NCI-H1092 treated with DMSO at 0.1 percent for 48 hours (cell line): ENCODE results near the gene RNF32.
A peak's percentile ranks its signal among the peaks of the same experiment; 100 is the strongest.
"Not testable (repeated sequence)": the region's sequence is repeated elsewhere in the genome, so short reads cannot be mapped to it uniquely, and the experiment has no call there.

Experiments
- DNase-seq: peaks from one replicate; lab custom pipeline; 2025; lab: John Stamatoyannopoulos, UW

Gene RNF32

GRCh38 chr7:156614434-156615264 lies 25.9 kb upstream of the RNF32 start:
- no peak for DNase-seq

DNA sequence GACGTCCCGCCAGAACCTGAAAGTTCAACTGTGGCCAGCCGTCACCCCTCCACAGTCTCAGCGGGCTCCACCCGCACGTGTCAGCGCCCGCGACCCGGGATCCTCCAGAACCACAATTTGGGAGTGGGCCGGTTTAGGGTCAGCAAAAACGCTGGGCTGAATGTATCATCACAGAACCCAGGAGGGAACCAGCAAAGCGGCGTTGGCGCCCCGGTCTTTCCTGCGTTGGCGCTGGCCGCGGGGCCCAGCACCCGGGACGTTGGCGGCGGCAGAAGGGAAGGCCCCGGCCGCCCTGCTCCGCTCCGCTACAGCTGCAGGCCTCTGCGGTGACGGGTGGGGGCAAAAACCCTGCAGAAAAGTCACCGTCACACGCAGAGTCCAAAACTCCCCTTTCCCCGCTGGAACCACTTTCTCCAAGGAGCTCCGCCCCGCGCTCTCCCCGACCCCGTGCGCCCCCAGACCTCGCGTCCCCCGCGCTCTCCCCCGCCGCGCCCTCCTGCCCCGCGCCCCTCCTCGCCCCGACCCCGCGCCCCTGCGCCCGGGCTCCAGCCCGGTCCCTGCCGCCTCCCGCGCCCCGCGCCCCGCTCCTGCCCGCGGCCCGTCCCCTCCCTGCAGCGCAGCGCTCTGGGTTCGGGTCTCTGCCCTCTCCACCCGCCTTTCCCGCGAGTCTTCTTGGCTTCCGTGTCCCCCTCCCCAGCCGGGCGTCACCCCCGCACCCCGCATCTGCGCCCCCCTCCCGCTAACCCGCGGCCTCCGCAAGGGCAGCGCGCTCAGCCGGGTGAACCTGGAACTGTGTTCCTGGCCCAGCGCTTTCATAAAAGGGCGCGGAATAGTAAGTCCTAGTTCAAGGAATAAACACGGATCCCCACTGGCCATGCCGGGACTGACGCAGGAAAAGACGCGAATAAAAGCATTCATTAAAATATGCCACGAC lies 24.0 kb upstream of the RNF32 start:
- no peak for DNase-seq

DNA sequence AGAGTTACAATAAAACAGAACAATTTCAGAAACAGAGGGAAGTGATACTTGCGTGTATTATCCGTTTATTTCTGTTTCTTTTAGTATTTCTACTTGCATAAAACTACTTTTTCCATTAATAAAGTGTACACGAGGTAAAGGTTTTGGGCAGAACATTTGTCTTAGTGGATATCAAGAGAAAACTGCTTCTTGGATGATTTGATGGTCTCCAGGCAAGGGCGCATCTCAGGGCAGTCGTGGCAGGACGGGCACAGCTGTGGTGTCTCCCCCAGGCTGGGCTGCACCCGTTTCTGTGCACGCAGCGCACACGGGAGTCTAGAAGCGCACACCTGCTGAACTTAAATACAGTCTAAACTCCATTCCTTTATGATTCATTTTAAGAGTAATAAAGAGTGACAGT lies 23.4 kb upstream of the RNF32 start:
- DNase-seq: no peak

GRCh38 chr7:156618078-156618779 lies 22.3 kb upstream of the RNF32 start:
- no peak for DNase-seq

DNA sequence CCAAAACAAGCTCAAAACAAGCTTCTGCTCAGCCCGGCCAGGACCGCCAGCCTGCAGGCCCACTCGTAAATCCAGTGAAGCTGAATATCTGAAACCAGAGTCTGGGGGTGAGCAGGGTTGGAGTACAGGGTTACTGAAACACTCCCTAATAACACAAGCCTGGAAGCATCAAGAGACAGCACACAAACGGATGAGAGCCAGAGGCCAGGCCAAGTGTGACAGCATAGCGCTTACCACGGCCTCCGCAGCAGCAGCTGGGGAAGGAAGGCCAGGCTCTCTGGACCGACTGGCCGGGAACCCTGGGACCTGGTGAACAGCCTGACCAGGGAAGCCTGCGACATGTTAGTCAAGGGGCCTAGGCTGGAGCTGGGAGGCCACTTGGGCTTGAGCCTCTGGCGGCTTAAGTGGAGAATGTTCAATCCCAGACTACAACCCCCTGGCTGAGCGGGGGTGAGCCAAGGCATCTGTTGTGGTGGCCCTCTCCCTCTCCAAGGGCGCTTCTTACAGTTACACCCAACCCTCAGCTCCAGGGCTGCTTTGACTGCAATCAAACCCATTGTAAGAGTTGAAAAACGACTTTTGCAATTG lies 21.7 kb upstream of the RNF32 start:
- DNase-seq: no peak

DNA sequence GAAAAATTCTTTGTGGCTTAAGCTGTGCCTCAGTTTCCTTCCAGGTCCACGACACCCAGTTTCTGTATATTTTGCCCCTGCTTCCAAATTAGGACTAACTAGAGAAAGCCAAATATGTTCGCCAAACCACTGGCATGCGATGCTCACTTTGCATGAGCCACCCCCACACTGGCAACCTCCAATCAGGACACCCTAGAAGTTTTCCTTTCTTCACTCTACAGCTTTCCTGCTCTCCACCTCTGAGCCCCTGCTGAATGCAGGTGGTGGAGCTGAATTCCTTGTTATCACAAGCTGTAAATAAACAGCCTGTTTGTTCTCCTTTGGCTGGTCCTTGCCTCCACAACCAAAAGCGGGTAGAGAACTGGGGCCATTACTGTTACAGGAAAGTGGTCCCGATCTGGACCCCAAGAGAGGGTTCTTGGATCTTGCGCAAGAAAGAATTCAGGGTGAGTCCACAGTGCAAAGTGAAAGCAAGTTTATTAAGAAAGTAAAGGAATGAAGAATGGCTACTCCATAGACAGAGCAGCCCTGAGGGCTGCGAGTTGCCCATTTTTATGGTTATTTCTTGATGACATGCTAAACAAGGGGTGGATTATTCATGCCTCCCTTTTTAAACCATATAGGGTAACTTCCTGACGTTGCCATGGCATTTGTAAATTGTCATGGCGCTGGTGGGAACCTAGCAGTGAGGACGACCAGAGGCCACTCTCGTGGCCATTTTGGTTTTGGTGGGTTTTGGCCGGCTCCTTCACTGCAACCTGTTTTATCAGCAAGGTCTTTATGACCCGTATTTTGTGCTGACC lies 20.9 kb upstream of the RNF32 start:
- DNase-seq: not testable (repeated sequence)

DNA sequence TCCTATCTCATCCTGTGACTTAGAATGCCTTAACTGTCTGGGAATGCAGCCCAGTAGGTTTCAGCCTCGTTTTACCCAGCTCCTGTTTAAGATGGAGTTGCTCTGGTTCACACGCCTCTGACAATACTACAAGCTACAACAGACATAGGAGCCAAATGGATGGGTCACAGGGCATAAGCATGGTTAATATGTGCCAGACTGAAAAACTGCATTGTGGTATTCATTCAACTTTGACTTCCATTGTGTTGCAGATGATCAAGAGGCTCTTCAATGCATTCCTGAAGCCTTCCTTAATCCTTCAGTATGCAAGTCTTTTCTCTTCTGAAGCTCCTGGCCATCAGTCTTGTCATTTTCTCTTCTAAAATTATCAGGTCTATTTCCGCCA lies 20.3 kb upstream of the RNF32 start:
- no peak for DNase-seq

- no peak for DNase-seq
Measured at GRCh38 chr7:156621652-156622051, 18.9 kb upstream of the RNF32 start.

- no peak for DNase-seq
Measured at GRCh38 chr7:156625580-156625979, 15.0 kb upstream of the RNF32 start.

GRCh38 chr7:156626220-156626895 lies 14.2 kb upstream of the RNF32 start:
- DNase-seq: peak; percentile 22

- no peak for DNase-seq
Measured at GRCh38 chr7:156628562-156628961, 12.0 kb upstream of the RNF32 start.

DNA sequence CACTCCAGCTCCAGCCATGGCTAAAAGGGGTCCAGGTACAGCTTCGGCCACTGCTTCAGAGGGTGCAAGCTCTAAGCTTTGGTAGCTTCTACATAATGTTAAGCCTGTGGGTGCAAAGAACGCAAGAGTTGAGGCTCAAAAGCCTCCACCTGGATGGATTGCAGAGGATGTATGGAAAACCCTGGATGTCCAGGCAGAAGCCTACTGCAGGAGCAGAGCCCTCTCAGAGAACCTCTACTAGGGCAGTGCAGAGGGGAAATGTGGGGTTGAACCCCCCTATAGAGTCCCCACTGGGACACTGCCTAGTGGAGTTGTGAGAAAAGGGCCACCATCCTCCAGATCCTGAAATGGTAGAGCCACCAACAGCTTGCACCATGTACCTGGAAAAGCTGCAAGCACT lies 10.7 kb upstream of the RNF32 start:
- no peak for DNase-seq

- DNase-seq: no peak
Measured at GRCh38 chr7:156634117-156634516, 6.5 kb upstream of the RNF32 start.

DNA sequence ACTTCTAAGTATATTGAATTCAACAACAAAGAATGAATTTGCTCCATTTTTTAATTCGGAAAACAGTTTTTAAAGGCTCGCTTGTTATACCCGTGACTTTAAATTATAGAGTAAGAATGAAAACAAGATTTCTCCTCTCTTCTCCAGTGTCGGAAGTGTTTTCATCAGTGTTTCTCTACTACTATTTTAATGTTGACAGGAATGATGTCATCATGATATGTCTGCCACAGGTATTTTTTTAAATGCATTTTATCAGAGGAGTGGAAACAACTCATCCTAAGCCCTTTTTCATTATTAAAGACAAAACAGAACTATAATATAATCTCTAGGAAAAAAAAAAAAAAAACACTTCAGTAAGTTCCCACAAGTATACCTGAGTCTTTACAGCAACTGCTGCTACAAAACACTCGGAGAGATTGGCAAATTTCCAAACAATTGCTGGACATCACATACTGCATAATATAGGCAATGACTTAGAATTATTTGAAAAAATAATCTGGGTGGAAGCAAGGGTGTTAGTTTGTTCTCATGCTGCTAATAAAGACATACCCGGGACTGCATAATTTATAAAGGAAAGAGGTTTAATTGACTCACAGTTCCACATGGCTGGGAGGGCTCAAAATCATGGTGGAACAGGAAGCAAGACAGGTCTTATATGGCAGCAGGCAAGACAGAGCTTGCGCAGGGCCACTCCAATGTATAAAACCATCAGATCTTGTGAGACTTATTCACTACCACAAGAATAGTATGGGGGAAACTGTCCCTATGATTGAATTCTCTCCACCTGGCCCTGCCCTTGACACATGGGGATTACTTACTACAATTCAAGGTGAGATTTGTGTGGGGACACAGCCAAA lies 4.8 kb upstream of the RNF32 start:
- DNase-seq: no peak

DNA sequence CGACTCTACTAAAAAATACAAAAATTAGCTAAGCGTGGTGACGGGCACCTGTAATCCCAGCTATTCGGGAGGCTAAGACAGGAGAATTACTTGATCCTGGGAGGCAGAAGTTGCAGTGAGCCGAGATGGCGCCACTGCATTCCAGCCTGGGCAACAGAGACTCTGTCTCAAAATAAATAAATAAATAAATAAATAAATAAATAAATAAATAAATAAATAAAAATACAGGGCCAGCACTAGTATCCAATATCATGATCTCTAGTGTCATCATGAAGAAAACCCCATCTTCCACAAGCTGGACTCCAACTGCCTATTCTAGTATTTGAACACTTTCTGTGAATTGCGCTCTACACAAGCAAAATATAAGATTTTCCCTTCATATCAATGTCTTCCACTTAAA lies 3.5 kb upstream of the RNF32 start:
- DNase-seq: not testable (repeated sequence)

DNA sequence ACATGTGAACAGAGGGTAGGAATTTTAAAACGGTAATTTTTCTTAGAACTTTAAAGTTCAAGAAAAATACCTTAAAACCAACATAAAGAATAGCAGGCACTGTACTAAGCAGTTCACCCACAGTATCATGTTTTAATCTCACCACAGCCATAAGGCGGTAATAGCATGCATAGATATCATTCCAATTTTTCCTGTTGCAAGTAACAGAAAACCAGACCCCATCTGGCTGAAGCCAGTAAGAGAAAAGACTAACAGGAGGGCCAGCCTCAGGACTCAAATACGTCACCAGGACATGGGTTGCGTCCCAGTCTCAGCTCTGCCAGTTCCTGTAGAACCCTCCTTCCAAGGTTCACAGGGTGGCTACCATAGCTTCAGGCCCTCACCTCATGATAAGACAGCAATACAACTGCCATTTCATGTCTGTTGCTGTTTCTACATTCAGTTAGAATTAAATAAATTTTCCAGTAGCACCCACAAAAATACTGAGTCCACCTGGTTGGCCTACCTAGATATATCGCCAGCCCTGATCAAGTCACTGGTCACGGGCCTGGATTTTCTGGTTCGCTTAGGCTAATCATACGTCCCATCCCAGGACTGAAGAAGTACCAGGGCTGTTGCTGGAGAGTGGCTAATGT lies 2.0 kb upstream of the RNF32 start:
- no peak for DNase-seq

GRCh38 chr7:156639426-156640256 lies 933 bp upstream of the RNF32 start:
- no peak for DNase-seq

DNA sequence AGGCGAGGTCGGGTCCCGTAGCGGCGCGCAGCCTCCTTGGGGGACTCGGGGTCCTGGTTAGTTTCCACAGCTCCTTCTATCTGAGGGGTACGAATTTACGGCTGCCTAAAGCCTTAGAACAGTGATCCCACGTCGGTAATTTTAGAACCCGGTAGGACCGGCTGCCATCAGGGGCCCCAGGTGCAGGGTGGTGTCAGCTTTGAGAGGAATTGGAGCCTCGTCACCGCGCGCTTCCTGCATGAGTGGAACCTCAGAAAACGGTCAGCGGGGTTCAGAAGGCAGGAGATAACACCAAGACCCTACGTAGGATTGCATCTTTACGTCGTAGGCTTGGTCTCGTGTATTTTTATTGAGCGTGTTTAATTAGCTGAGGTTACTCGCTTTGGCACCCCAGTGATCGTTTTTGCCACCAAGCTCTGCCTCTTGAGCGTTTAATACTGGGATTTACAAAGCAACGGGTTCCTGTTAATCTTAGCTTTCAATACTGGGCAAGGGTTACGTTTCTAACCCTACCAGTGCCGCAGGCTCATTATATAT lies 443 bp downstream of the RNF32 start:
- DNase-seq: peak; percentile 78
